Fibroblast of mammary gland (primary cell): Measurements from ENCODE around the gene G6PC3.

Experiments used
- DNase-seq: peaks from one replicate; pipeline ENCODE4 v3.0.0-alpha.2; 2010; ENCODE audit warnings: low read depth
- H3K4me3 ChIP-seq: 2 replicates; pipeline ENCODE4 v1.5.1; 2011; ENCODE audit warnings: low read depth, mild to moderate bottlenecking, low read length, moderate library complexity; ENCODE audit not compliant: control insufficient read depth
- CTCF ChIP-seq: conservative IDR thresholded peaks from 2 replicates; pipeline ENCODE4 v1.5.1; 2011; ENCODE audit warnings: low read depth, low read length, inconsistent platforms; ENCODE audit not compliant: control insufficient read depth, insufficient read depth

The G6PC3 gene

GRCh38 chr17:44084131-44084538, 13.6 kb downstream of the G6PC3 start:
- no peak overlapping the region for H3K4me3 ChIP-seq
- peak; percentile 33 for TF ChIP-seq CTCF
- no peak for DNase-seq

GRCh38 chr17:44084921-44085320, 14.4 kb downstream of the G6PC3 start:
- H3K4me3 ChIP-seq = no peak overlapping the region
- TF ChIP-seq CTCF = no peak

GRCh38 chr17:44085908-44086307, 15.4 kb downstream of the G6PC3 start:
- DNase-seq = no peak
- TF ChIP-seq CTCF = no peak
- no peak overlapping the region for H3K4me3 ChIP-seq

More at GRCh38 chr17:44084921-44085320, 14.4 kb downstream of the G6PC3 start:
- DNase-seq = no peak

- peak; percentile 96 for DNase-seq
- no peak for TF ChIP-seq CTCF
- no peak overlapping the region for H3K4me3 ChIP-seq
Observed at GRCh38 chr17:44086364-44087311, 16.1 kb downstream of the G6PC3 start.

GRCh38 chr17:44087319-44087718, 16.8 kb downstream of the G6PC3 start:
- TF ChIP-seq CTCF = no peak
- H3K4me3 ChIP-seq = no peak overlapping the region
- no peak for DNase-seq

- TF ChIP-seq CTCF = no peak
- DNase-seq = no peak
- no peak overlapping the region for H3K4me3 ChIP-seq
Observed at GRCh38 chr17:44088254-44088653, 17.7 kb downstream of the G6PC3 start.
